ENCODE results near the gene USP15.
A peak's percentile ranks its signal among the peaks of the same experiment; 100 is the strongest.
"Not testable (repeated sequence)": the region's sequence is repeated elsewhere in the genome, so short reads cannot be mapped to it uniquely, and the experiment has no call there.

The USP15 gene

DNA sequence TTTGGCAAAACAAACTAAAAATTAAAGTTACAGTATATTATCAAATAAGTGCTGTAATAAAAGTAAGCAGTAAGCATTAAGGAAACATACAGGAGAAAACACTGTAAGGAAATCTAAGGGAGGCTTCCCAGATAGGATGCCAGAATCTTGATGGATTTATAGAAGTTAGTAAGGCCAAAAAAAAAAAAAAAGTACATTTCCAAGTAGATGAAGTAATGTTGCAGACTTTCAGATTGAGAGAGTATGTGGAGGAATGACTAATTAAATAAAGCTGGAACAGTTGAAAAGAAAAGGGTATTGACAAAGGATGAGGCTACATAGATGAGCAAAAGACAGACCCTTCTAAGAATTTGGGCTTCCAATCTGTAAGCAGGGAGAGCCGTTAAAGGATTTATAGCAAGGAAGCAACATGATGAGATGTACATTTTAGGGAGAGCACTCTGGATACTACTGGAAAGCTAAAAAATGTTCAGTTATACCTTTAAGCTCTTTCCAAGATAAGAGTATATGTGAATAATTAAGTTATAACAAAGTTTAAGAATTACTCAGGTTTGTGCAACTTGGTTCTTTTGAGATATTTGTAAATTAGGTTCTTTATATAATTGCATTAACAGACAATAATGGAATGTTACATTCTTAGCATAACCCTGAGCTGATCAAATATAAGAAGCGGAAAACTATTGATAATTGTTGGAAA is 119.0 kb downstream of the USP15 start:
- DNase-seq, result peak; percentile 23

DNA sequence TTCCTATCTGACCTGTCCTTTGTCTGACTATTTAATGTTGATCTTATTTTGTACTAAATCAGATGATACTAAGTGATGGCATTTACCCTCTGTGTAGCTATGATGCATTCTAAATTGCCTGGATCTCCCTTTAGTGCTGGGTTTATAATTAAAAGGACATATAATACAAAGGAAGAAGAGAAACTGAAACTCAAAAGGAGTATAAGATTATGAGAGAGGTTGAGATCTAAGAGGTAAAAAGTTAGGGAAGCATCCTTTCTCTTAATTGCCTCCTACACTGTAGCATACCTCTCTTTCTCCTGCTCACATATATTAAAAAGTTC is 119.5 kb downstream of the USP15 start:
- no peak for DNase-seq

DNA sequence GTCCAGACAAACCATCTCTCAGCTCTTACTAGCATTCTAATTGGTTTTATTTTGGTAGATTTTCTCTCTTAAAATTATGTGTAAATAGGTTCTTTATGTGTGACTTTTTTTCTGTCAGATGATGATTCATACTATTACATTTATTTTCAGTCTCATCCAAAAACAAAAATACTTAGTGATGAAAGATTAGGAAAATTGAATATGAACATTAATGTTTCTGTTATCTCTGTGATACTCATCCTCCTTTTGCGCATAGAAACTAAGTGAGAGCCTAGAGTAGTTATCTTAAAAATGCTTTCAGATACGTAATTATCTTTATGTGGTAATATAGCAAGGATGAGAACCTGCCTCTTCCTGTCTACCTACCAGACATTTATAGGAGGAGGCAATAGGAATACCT is 122.3 kb downstream of the USP15 start:
- DNase-seq, result no peak

DNA sequence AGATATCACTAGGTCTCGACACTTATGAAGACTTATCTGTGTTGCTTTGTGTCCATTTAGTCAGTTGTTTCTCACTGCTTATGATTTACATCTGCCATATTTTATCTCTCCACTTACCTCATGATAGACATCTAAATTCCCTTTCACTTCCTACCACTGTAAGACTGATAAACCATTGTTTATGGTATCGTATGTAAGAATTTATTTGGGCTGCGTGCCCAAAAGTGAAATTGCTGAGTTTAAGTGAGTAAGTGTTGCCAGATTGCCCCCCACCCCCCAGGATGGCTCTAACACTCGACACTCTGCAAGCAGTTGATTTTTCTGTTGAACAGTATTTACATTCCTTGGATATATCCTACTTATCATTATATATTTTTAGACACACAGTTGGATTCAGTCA is 136.5 kb downstream of the USP15 start:
- DNase-seq, result peak; percentile 34

DNA sequence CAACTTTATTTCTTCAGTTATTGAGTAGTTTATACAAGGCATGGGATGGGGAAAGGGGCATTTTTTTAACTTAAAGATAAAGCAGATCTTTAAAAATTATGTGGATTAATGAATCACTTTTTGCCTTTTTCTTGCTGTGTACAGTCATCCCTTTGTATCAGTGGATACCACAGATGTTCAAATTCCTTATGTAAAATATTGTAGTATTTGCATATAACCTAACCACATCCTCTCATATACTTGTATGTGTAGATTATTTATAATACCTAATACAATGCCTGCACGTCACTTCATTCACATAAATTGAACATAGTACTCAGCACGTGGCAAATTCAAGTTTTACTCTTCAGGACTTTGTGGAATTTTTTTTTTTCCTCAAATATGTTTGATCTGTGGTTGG is 139.9 kb downstream of the USP15 start:
- DNase-seq, result no peak

DNA sequence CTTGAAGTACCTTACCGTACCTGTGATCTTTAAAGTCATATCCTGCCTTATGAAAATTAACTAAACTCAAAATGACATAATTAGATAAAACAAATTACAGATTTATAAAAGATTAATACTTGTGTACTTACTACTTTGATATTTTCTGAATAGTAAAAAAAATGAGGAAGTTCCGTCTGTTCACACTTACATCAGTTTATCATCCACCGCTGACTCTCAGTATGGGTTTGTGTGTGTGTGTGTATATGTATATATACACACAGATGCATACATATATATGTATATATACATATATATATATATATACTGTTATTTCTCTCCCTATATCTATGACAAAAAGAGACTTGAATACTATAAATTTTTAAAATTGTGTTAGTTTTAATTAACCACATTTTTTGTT is 141.4 kb downstream of the USP15 start:
- DNase-seq, result no peak

DNA sequence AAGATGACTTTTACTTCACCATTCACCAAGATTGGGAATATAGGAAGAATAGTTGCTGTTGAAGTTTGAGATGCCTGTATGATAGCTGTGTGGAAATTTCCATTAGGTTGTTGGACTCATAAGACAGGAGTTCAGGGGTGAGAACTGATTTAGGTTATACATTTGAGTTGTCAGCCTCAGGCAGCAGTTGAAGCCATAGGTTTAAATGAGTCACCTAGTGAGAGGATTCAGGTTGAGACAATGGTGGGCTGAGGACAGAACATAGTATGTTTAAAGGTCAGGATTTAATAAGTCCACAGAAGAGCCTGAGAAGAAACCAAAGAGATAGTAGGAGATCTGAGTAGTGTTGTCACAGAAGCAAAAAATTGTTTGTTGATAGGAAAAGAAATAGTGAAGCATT is 142.8 kb downstream of the USP15 start:
- DNase-seq, result no peak

DNA sequence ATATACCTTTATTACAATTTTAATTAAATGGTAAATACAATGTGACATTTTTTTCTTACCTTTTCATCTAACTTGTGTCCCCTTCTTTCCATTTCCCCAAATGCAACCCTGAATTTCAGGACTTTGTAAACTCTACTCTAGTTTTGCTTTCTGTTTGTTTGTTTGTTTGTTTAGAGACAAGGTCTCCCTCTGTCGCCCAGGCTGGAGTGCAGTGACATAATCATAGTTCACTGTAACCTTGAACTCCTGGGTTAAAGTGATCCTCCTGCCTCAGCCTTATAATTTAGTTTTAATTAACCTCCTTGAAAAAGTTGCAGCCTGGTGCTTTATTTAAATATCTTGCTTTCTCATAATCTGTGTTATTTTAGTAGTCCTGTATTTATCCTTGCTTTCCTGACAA is 147.4 kb downstream of the USP15 start:
- DNase-seq, result no peak

DNA sequence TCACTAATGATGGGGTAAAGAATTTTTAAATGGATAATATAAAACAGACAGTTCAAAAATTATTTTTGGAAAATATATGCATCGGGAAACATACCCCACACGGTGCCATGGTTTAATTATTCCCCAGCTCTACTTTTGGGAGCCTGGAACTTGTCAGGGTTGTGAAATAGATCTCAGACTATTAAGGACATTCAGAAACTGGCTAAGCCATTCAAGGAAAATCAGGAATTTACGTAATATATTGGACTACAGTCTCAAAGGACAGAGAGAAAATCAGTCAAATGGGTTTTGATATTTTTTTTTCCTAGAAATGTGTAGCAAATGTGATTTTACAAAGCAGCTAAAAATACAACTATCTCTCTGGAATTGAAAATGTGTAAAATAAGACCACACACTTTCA is 148.9 kb downstream of the USP15 start:
- no peak for DNase-seq

DNA sequence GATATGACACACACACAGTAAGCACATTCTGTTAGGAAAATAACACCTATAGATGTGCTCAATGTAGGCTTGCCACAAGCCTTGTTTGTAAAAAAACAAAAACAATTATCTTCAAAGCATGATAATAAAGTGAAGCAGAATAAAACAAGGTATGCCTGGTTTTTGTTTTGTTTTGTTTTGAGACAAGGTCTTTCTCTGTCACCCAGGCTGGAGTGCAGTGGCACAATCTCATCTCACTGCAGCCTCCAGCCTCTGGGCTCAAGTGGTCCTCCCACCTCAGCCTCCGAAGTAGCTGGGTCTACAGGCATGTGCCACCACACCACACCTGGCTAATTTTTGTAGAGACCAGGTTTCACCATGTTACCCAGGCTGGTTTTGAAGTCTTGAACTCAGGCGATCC is 154.0 kb downstream of the USP15 start:
- no peak for DNase-seq

DNA sequence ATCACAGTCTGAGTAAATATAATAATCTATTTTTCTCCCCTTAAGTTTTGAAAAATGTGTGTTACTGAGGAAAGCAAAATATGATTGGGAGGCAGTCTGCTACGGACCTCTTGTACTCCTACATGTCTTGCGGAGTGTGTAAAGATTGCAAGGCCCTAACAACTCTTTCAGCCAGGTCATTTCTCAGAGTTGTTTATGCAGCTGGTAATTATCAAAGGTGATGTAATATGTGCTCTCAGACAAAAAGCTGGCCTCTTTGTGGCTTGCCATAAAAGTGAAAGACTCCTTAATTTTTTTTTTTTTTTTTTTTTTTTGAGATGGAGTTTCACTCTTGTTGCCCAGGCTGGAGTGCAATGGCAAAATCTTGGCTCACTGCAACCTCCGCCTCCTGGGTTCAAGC is 165.9 kb downstream of the USP15 start:
- no peak for DNase-seq

DNA sequence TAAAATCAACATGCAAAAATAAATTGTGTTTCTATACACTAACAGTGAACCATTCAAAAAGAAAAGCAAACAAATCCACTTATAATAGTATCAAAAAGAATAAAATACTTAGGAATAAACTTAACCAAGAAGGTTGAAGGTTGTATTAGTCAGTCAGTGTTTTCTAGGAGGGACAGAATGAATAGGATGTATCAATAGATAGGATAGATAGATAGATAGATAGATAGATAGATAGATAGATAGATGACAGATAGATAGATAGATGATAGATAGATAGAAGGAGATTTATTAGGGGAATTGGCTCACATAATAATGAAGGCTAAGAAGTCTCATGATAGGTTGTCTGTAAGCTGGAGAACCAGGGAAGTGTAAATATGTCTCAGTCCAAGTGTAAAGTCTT is 169.3 kb downstream of the USP15 start:
- no peak for DNase-seq

DNA sequence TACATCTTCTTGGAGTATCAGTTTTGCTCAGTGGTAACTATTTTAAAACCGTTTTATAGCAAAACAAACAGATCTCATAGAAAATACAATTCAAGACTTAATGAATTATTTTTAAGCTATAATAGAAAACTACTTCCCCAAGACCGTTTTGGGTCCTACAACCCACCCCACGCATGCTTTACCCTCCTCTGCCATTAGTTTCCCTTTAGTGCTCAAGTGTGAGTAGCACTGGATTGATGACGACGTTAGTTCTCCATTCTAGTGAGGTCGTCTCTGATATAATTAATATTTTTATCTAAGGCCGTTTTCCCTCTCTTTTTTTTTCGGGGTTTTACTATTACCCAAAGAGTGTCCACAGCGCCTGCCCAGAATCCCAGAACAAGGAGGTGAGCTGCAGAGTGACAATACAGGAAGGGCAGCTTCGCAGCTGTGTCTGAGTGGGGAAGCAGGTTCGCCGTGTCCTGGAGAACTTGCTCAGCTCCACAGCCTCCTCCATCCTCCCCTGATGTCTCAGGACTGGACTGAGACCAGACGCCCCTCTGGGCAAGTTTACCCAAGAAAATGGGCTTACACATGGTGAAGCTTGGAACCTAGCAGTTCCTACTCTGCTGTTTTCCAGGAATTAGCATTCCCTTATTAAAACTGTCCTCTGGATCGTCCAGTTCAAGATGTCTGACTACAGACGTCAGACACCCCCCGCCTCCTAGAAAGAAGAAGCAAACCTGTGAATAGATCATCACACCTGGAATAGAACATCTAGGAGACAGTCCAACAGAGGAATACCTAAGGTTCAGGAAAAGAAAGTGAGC is 174.5 kb downstream of the USP15 start:
- DNase-seq, result no peak

DNA sequence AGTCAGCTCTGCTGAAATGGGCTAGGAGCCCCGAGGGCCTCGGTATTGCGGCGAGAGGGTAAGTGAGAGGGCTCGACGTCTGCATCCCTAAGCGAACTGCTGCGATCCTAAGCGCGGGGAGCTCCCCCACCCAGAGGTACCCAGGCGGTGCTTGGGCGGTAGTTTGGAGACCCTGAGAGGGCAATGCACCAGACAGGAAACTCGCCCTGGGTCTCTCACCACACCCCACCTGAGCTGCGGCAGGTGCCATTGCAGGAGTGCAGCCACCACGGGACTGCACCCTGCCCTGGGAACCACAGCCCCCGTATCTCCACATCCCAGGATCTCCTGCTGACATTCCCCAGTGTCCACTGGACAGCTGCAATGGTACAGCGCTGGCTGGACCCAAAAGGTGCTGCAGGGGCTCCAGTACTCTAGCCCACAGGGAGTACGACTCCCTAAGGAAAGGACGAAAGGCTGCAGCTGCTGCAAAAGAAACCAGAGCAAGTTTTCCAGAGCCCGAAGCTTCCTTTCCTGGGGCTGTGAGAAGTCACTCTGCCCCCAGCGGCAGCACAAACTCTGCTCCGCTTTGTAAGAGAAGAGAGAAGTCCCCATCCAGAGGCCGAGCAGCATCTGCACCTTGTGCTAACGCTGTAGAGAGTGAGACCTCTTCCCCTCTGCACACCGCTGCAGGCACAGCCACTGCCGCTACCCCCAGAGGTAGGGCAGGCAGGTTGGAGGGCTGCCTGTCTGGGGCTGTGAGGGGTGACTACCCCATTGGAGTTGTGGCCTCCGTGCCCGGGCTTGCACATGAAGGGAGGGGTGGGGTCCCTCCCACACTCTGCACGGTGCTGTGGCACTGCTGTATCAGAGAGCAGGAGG is 175.3 kb downstream of the USP15 start:
- peak; percentile 61 for DNase-seq

DNA sequence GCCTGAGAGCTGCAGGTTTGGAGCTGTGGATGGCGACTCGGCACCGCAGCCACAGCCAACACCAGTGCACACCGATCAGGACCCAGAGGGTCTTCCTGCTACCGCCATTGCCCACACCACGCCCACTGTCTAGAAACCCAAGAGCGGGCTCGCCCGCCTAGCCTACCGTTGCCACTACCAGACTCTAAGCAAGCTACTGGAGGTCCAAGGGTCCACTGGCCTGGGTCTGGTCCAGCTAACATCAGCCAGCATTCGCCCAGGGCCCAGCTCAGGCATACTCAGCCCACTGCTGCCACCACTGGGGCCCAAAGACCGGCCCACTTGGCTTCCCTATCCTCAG is 175.9 kb downstream of the USP15 start:
- DNase-seq, result no peak

DNA sequence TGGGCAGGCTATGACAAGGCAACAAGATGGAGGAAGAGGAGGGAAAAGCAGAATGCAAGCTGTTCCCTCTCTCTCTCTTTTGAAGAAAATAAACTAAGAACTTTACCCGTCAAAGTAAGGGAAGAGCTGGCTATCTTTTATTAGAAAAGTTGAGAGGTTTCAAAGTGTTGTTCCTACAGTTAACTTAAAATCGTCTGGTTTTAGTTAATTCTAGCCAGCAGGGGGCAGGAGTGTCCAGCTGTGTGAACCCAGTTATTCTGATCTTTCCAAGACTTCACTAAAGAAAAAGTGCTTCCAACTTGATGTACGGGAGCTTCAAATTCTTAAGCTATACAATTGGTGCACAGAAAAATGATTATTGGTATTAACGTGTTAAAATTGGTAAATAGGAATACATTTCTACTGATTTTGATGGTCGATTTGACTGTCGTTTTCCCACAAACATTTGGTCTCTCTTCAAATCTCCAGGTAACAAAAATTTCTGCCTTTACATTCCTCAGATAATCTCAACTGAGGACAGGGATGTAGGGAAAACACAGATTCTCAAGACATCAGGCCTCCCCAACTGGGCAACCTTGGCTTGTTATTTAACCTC is 178.0 kb downstream of the USP15 start:
- peak; percentile 47 for DNase-seq

DNA sequence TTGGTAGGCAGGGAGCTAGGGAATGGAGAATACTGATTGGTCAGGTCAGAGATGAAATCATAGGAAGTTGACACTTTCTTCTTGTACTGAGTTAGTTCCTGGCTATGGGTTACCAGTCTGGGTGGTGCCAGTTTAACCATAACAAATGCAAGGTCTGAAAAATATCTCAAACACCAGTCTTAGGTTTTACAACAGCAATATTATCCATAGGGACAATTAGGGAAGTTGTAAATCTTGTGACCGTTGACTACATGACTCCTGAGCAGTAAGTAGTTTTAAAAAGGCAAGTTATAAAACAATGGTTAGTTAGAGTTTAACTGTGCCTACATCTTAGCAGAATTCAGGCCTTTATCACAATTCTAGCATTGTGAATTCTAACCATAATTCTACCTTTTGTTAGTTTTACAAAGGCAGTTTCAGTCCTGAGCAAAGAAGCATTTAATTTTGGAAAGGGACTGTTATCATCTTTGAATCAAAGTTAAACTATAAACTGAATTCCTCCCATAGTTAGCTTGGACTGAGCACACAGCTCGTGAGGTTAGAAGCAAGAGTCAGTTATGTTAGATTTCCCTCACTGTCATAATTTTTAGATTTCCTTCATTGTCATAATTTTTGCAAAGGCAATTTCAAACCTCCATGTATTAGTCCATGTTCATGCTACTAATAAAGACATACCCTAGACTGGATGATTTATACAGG is 186.7 kb downstream of the USP15 start:
- DNase-seq, result no peak

DNA sequence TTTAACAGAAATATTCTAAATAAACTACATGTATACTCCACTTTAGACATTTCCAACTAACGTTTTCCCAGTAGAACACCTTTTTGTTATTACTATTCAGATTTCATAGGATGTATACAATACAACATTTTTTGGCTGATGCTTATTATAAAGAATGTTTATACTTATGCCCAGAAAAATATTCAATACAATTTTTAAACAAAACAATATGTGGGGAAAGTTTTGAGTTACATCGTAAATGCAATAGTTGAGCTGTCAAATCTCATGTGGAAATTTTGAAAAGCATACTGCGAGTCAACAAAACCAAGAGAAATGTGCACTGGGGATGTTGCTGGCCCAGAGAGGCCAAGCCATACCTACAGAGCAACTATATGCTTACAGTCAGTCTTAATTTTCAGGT is 188.2 kb downstream of the USP15 start:
- DNase-seq, result no peak

DNA sequence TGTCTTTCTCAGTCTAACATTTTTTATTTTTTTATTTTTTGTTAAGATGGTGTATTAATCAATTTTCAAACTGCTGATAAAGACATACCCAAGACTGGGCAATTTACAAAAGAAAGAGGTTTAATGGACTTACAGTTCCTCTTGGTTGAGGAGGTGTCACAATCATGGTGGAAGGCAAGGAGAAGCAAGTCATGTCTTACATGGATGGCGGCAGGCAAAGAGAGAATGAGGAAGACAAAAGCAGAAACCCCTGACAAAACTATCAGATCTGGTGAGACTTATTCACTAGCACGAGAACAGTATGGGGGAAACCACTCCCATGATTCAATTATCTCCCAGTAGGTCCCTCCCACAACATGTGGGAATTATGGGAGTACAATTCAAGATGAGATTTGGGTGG is 195.2 kb downstream of the USP15 start:
- not testable (repeated sequence) for DNase-seq

DNA sequence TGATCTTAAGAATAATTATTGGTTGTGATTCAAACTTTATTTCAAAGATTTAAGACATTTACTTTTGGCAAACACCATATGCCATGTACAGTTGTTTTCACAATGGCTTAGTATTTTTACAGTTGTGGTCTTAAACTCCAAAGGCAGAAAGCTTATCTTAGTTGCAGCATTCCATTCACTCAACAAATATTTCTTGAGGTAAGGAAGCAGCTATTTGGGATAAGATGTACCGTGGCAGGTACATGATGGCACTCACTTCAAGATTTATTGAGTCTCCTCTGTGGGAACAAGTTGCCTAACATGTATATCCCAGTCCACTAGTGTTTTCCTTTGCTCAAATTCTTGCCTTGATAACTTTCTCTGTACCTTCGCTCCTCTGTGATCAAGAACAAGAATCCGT is 198.4 kb downstream of the USP15 start:
- DNase-seq, result no peak

DNA sequence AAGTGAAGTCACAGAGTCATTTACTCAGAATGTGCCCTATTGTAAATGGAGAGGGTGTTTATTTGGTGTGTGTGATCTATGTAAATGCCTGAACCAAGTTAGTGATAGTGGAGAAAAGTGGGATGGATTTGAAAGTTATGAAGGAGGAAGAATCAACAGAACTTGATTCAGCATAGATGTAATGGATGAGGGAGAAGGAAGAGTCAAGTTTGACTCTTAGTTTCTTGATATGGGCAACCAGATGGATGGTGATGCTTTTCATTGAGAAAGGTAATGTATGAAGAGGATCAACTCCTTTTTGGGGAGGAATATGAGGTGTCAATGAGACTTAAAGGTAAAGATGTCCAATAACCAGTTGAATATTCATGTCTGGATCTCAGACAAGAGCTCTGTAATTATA is 199.8 kb downstream of the USP15 start:
- no peak for DNase-seq

DNA sequence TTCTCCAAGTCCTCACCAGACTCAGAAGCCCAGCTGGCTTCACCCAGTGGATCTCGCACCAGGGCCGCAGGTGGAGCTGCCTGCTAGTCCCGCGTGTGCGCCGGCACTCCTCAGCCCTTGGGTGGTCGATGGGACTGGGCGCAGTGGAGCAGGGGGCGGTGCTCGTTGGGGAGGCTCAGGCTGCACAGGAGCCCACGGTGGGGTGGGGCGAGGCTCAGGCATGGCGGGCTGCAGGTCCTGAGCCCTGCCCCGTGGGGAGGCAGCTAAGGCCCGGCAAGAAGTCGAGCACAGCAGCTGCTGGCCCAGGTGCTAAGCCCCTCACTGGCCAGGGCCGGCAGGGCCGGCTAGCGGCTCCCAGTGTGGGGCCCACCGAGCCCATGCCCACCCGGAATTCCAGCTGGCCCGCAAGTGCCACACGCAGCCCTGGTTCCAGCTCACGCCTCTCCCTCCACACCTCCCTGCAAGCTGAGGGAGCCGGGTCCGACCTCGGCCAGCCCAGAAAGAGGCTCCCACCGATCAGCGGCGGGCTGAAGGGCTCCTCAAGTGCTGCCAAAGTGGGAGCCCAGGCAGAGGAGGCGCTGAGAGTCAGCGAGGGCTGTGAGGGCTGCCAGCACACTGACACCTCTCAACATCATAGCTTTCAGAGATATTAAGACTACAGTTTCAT is 201.1 kb downstream of the USP15 start:
- not testable (repeated sequence) for DNase-seq
